GM12873 (cell line): Measurements from ENCODE around the gene HLA-DPA1.

Experiments
- TF ChIP-seq, protein P1 (sequence below): IDR thresholded peaks from 2 replicates; pipeline ENCODE4 v1.5.1; 2012; ENCODE audit warnings: low read depth, mild to moderate bottlenecking, moderate library complexity, low read length, control low read depth; ENCODE audit not compliant: insufficient read depth; ENCODE audit errors: missing control alignments

The HLA-DPA1 gene

GRCh38 chr6:33078919-33079521, 5.6 kb upstream of the HLA-DPA1 start:
- TF ChIP-seq, protein P1, sequence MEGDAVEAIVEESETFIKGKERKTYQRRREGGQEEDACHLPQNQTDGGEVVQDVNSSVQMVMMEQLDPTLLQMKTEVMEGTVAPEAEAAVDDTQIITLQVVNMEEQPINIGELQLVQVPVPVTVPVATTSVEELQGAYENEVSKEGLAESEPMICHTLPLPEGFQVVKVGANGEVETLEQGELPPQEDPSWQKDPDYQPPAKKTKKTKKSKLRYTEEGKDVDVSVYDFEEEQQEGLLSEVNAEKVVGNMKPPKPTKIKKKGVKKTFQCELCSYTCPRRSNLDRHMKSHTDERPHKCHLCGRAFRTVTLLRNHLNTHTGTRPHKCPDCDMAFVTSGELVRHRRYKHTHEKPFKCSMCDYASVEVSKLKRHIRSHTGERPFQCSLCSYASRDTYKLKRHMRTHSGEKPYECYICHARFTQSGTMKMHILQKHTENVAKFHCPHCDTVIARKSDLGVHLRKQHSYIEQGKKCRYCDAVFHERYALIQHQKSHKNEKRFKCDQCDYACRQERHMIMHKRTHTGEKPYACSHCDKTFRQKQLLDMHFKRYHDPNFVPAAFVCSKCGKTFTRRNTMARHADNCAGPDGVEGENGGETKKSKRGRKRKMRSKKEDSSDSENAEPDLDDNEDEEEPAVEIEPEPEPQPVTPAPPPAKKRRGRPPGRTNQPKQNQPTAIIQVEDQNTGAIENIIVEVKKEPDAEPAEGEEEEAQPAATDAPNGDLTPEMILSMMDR: no peak

- TF ChIP-seq, protein P1: no peak
Measured at GRCh38 chr6:33078442-33078841, 5.0 kb upstream of the HLA-DPA1 start.

DNA sequence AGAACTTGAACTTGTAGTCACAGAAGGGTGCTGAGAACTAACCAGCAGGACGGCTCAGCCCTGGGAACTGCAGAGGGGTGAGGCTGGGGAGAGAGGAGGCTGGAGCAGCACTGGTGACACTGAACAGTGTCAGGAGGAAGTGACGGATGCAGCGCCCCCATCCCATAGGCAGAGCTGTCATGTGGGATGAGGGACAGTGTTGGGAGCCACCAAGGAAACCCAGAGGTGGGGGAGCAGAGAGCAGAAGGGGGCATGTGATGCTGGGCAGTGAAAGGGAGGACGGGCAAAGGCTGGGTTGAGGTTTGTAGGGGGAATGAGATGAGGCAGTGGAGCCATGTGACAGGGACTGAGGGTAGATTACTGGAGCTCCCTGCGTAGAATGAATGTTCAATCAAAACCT, 4.5 kb upstream of the HLA-DPA1 start:
- TF ChIP-seq, protein P1: no peak

DNA sequence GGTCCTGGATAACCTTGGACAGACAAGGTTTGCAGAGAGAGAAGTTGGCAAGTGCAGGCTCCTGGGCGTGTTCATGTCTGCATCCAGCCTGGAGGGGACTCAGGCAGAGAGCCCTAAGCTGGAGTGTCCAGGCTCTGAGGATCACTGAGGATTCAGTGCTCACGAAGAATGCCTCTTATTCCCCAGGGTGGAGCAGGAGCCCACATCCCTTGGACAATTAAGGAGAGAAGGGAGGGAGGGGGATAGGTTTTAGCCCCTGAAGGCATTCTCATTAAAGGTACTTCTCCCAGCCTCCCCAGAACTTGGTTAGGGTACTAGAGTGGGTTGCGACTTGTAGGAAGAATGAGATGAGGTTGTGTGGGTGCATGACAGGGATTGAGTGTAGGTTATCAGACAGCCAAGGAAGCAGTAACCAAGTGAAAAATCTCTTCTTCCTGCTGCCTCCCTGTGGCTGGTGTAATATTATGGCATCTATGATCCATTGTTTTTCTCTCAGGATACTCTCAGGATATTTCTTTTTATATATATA, 3.0 kb upstream of the HLA-DPA1 start:
- TF ChIP-seq, protein P1: peak; percentile 8

DNA sequence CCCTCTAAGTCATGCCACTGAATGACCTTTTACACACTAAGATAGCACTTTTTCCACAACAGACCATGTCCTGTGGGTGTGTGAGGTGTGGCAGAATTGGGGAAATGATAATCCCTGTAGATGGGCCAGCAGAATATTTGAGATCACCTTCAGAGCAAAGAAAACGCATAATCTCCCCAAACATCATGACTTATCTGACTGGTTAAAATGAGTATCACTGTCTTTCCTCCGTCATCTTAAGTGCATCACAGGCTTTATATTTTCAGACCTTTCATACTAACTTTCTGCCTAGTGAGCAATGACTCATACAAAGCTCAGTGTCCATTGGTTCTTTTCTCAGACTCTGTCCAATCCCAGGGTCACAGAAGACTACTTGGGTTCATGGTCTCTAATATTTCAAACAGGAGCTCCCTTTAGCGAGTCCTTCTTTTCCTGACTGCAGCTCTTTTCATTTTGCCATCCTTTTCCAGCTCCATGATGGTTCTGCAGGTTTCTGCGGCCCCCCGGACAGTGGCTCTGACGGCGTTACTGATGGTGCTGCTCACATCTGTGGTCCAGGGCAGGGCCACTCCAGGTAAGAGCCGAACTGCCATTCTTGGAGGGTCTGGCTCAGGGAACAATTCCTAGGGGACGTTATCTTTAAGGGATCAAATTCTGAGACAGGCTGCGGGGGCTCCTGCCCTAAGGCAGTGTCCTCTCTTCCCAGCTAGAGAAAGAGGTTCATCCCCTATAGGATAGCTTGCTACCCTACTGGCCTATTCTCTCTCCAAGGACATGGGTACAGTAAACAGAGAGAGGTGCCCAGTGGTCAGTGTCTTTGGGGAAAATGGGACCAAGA, 2.3 kb upstream of the HLA-DPA1 start, which contains the start of gene HLA-DPB1:
Gene HLA-DPB1 (plus strand): TSS at position 423 of the 838 bp plus-strand sequence. CDS start 52 bp downstream, at position 475.
- TF ChIP-seq, protein P1: no peak

GRCh38 chr6:33075208-33075567, 1.7 kb upstream of the HLA-DPA1 start:
- TF ChIP-seq, protein P1: no peak

- TF ChIP-seq, protein P1: no peak
Measured at GRCh38 chr6:33072508-33073100, 845 bp downstream of the HLA-DPA1 start.
